GM23338 (cell line): ENCODE data around the gene NUMB.

Experiments used
- EZH2phosphoT487 ChIP-seq: fragments of 200-600 bp; sonication (generic); IDR thresholded peaks from one replicate; pipeline ENCODE4 v1.8.1; 2018; ENCODE audit warnings: antibody characterized with exemption; ENCODE audit not compliant: unreplicated experiment
- POLR2AphosphoS5 ChIP-seq: IDR thresholded peaks from 2 replicates; pipeline ENCODE4 v1.6.1; 2016; ENCODE audit warnings: antibody characterized with exemption, low read depth
- TF ChIP-seq, protein P1 (sequence below), 2 experiments: fragments of 200-600 bp in 1 of 2; sonication (generic) in 1 of 2; conservative IDR thresholded peaks; 2 replicates each; pipeline versions ENCODE4 v1.5.1 to v1.6.1; 2016 to 2017; ENCODE audit warnings: antibody characterized with exemption in 2 of 2, low read depth in 2 of 2, mild to moderate bottlenecking in 2 of 2, moderate library complexity in 1 of 2
- TF ChIP-seq, protein P2 (sequence below): IDR thresholded peaks from one replicate; pipeline ENCODE4 v1.6.1; 2018; ENCODE audit warnings: antibody characterized with exemption; ENCODE audit not compliant: unreplicated experiment

DNA sequence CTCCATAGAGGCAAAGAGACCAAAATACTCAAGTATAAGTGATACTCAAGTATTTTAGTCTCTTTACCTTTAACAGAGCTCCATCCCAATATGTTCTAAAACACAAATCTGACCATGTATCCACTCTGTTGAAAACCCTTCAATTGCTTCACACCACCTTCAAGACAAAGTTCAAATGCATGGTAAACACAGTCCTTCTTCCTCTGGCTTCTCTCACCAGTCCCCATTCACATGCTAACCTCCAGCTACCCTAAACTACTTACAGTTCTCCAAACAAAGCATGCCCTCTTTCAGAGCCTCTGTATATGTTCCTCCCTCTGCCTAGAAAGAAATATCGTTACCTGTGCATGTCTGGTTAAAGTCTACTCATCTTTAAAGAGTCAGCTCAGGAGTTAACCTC, 100.2 kb downstream of the NUMB start:
- no peak for TF ChIP-seq EZH2phosphoT487
- TF ChIP-seq, protein P1, sequence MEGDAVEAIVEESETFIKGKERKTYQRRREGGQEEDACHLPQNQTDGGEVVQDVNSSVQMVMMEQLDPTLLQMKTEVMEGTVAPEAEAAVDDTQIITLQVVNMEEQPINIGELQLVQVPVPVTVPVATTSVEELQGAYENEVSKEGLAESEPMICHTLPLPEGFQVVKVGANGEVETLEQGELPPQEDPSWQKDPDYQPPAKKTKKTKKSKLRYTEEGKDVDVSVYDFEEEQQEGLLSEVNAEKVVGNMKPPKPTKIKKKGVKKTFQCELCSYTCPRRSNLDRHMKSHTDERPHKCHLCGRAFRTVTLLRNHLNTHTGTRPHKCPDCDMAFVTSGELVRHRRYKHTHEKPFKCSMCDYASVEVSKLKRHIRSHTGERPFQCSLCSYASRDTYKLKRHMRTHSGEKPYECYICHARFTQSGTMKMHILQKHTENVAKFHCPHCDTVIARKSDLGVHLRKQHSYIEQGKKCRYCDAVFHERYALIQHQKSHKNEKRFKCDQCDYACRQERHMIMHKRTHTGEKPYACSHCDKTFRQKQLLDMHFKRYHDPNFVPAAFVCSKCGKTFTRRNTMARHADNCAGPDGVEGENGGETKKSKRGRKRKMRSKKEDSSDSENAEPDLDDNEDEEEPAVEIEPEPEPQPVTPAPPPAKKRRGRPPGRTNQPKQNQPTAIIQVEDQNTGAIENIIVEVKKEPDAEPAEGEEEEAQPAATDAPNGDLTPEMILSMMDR (conservative IDR thresholded peaks at IDR 0.05; ENCODE audit: low read depth in 2 of 2), result no peak
- TF ChIP-seq POLR2AphosphoS5, result no peak
- TF ChIP-seq, protein P2, sequence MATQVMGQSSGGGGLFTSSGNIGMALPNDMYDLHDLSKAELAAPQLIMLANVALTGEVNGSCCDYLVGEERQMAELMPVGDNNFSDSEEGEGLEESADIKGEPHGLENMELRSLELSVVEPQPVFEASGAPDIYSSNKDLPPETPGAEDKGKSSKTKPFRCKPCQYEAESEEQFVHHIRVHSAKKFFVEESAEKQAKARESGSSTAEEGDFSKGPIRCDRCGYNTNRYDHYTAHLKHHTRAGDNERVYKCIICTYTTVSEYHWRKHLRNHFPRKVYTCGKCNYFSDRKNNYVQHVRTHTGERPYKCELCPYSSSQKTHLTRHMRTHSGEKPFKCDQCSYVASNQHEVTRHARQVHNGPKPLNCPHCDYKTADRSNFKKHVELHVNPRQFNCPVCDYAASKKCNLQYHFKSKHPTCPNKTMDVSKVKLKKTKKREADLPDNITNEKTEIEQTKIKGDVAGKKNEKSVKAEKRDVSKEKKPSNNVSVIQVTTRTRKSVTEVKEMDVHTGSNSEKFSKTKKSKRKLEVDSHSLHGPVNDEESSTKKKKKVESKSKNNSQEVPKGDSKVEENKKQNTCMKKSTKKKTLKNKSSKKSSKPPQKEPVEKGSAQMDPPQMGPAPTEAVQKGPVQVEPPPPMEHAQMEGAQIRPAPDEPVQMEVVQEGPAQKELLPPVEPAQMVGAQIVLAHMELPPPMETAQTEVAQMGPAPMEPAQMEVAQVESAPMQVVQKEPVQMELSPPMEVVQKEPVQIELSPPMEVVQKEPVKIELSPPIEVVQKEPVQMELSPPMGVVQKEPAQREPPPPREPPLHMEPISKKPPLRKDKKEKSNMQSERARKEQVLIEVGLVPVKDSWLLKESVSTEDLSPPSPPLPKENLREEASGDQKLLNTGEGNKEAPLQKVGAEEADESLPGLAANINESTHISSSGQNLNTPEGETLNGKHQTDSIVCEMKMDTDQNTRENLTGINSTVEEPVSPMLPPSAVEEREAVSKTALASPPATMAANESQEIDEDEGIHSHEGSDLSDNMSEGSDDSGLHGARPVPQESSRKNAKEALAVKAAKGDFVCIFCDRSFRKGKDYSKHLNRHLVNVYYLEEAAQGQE, result no peak
